Glutamatergic neuron (in vitro differentiated cells): ENCODE data around the gene ZNF367. TPM values are rescaled to one million over a fixed set of nuclear protein-coding genes. Genes with fewer than 3 reads are reported as not detected.

Source experiments
- DNase-seq: peaks from one replicate; pipeline ENCODE4 v3.0.0; 2022
- H3K27ac Mint-ChIP-seq: one replicate; pipeline ENCODE4 v1.8.0; 2020; ENCODE audit warnings: mild to moderate bottlenecking, mixed read lengths, inconsistent platforms; ENCODE audit not compliant: unreplicated experiment
- H3K27me3 Mint-ChIP-seq: one replicate; pipeline ENCODE4 v1.8.0; 2020; ENCODE audit warnings: mild to moderate bottlenecking, moderate library complexity, mixed read lengths, inconsistent platforms; ENCODE audit not compliant: unreplicated experiment
- H3K36me3 Mint-ChIP-seq: one replicate; pipeline ENCODE4 v1.8.0; 2020; ENCODE audit warnings: mild to moderate bottlenecking, mixed read lengths, inconsistent platforms; ENCODE audit not compliant: unreplicated experiment
- H3K4me1 Mint-ChIP-seq: one replicate; pipeline ENCODE4 v1.8.0; 2020; ENCODE audit warnings: mild to moderate bottlenecking, low read depth, mixed read lengths, inconsistent platforms; ENCODE audit not compliant: unreplicated experiment
- H3K4me3 Mint-ChIP-seq: one replicate; pipeline ENCODE4 v1.8.0; 2020; ENCODE audit warnings: mild to moderate bottlenecking, mixed read lengths, inconsistent platforms; ENCODE audit not compliant: unreplicated experiment
- H3K9me3 Mint-ChIP-seq: one replicate; pipeline ENCODE4 v1.8.0; 2020; ENCODE audit warnings: mild to moderate bottlenecking, moderate library complexity, mixed read lengths, inconsistent platforms; ENCODE audit not compliant: unreplicated experiment
- total RNA-seq: library from RNA; stranded (reverse); fragmentation: NEBNext Ultra II Directional; extraction: Animal tissue kit (Norgen Biotek cat#: 25700); gene quantifications from one replicate; pipeline ENCODE4 v1.2.1, GENCODE V29; 2021; ENCODE audit not compliant: unreplicated experiment
- TF ChIP-seq, protein P1 (sequence below): fragments of 200-600 bp; sonication (generic); IDR thresholded peaks from one replicate; pipeline ENCODE4 v1.5.0; 2021; ENCODE audit not compliant: partially characterized antibody, unreplicated experiment

The ZNF367 gene
- total RNA-seq, 1 donor from 2014 or later = 39.5 TPM

- peaks cover 6% of the 10 kb centered on the region for H3K27me3 Mint-ChIP-seq
- no peak overlapping the region for H3K27ac Mint-ChIP-seq
- no peak for DNase-seq
- H3K4me1 Mint-ChIP-seq = peaks cover 5% of the 10 kb centered on the region
- no peak overlapping the region for H3K4me3 Mint-ChIP-seq
- TF ChIP-seq, protein P1, sequence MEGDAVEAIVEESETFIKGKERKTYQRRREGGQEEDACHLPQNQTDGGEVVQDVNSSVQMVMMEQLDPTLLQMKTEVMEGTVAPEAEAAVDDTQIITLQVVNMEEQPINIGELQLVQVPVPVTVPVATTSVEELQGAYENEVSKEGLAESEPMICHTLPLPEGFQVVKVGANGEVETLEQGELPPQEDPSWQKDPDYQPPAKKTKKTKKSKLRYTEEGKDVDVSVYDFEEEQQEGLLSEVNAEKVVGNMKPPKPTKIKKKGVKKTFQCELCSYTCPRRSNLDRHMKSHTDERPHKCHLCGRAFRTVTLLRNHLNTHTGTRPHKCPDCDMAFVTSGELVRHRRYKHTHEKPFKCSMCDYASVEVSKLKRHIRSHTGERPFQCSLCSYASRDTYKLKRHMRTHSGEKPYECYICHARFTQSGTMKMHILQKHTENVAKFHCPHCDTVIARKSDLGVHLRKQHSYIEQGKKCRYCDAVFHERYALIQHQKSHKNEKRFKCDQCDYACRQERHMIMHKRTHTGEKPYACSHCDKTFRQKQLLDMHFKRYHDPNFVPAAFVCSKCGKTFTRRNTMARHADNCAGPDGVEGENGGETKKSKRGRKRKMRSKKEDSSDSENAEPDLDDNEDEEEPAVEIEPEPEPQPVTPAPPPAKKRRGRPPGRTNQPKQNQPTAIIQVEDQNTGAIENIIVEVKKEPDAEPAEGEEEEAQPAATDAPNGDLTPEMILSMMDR = no peak
- H3K9me3 Mint-ChIP-seq = peaks cover 8% of the 10 kb centered on the region
- H3K36me3 Mint-ChIP-seq = no peaks in the 10 kb centered on the region
Measured at GRCh38 chr9:96388144-96388543, 30.0 kb downstream of the ZNF367 start.

DNA sequence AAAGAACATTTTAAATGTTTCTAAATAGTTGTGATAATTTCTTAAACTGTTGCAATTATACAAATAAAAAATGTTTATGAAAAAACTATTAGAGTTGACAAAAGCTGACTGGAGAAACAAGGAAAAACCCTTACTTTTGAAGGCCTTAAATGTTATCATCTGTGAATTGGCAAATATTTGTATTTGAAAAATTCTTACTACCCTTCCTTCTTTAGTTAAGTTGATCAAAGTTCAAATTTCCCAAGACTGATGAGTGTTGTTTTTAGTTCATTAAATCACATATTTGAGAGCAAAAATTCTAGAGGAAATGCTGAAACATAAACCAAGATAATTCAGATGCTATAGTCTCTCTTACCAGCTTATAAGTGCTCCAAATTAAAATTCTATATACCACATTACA, 32.0 kb downstream of the ZNF367 start:
- TF ChIP-seq, protein P1 = no peak
- Mint-ChIP-seq H3K4me1 (peaks cover 12% of the 10 kb centered on the region), H3K36me3 (no peaks in the 10 kb centered on the region), H3K27ac (no peak overlapping the region), H3K9me3 (peaks cover 12% of the 10 kb centered on the region), H3K27me3 (peaks cover 3% of the 10 kb centered on the region), H3K4me3 (no peak overlapping the region)
- DNase-seq = no peak

GRCh38 chr9:96383165-96383942, 34.8 kb downstream of the ZNF367 start, which contains the start of gene SLC35D2:
SLC35D2 (minus strand) TSS chr9:96383711; CDS start chr9:96383634, 77 bp downstream.
- Mint-ChIP-seq H3K36me3 (no peaks in the 10 kb centered on the region), H3K4me3 (peak within 1 kb of the TSS; percentile 91), H3K27ac (peak within 1 kb of the TSS; percentile 72)

DNA sequence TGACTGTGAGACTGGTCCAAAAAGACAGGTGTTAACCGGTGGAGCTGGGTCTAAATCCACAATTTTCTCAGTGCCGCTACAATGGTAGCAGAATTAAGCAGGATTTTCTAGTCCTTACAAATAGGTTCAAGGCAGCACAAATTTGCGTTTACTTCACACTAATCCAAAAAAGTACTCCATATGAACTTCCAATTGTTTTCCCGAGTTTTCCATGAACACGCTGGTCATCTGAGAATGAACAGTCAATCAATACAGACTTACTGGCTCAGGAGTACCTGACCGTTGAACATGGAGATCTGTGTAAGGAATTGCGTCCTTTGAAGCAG, 35.4 kb downstream of the ZNF367 start:
- Mint-ChIP-seq H3K27ac (peak overlapping the region; percentile 72), H3K4me3 (peak overlapping the region; percentile 89), H3K9me3 (peaks cover 8% of the 10 kb centered on the region), H3K27me3 (no peaks in the 10 kb centered on the region), H3K36me3 (no peaks in the 10 kb centered on the region), H3K4me1 (peaks cover 17% of the 10 kb centered on the region)
- no peak for DNase-seq
- TF ChIP-seq, protein P1 = no peak

More at GRCh38 chr9:96383165-96383942, 34.8 kb downstream of the ZNF367 start, which contains the start of gene SLC35D2:
- TF ChIP-seq, protein P1 = no peak
- Mint-ChIP-seq H3K4me1 (peaks cover 17% of the 10 kb centered on the region), H3K27me3 (no peaks in the 10 kb centered on the region), H3K9me3 (peaks cover 8% of the 10 kb centered on the region)
- peak; percentile 69 for DNase-seq

GRCh38 chr9:96382175-96382574, 36.0 kb downstream of the ZNF367 start:
- Mint-ChIP-seq H3K9me3 (peaks cover 8% of the 10 kb centered on the region), H3K4me3 (no peak overlapping the region), H3K27me3 (no peaks in the 10 kb centered on the region), H3K36me3 (no peaks in the 10 kb centered on the region), H3K4me1 (peaks cover 17% of the 10 kb centered on the region), H3K27ac (no peak overlapping the region)
- DNase-seq = no peak
- TF ChIP-seq, protein P1 = no peak
